Tongue (tissue), 2 donors: Measurements from ENCODE around the gene KRTAP4-2. TPM values are rescaled to one million over a fixed set of nuclear protein-coding genes. Genes with fewer than 3 reads are reported as not detected.
"Not testable (repeated sequence)": the region's sequence is repeated elsewhere in the genome, so short reads cannot be mapped to it uniquely, and the experiment has no call there.

ENCODE experiments used
- DNase-seq: peaks from one replicate; pipeline ENCODE4 v3.0.0-alpha.2; 2015
- total RNA-seq: library from RNA; depleted of rRNA; stranded (reverse); fragments of >200 nt; gene quantifications from one replicate; pipeline ENCODE4 v1.2.3, GENCODE V29; 2014

Gene KRTAP4-2
- total RNA-seq: not detected

DNA sequence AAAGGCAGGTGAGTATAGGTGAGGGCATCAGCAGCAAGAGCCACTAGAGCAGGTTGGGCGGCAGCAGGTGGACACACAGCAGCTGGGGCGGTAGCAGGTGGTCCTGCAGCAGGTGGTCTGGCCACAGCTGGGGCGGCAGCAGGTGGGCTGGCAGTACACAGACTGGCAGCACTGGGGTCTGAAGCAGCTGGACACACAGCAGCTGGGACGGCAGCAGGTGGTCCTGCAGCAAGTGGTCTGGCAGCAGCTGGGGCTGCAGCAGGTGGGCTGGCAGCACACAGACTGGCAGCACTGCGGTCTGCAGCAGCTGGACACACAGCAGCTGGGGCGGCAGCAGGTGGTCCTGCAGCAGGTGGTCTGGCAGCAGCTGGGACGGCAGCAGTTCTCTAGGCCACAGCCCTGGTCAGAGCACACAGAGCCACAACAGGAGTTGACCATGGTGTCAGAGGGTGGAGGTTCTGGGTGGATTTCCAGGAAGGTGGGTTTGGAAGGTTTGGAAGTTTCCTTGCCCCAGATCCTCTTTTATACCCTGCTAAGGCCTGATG lies at the start of gene KRTAP4-2:
Gene KRTAP4-2 (minus strand): TSS at position 495 of the 545 bp plus-strand sequence. CDS start 57 bp downstream, at position 438.
- DNase-seq: no peak

DNA sequence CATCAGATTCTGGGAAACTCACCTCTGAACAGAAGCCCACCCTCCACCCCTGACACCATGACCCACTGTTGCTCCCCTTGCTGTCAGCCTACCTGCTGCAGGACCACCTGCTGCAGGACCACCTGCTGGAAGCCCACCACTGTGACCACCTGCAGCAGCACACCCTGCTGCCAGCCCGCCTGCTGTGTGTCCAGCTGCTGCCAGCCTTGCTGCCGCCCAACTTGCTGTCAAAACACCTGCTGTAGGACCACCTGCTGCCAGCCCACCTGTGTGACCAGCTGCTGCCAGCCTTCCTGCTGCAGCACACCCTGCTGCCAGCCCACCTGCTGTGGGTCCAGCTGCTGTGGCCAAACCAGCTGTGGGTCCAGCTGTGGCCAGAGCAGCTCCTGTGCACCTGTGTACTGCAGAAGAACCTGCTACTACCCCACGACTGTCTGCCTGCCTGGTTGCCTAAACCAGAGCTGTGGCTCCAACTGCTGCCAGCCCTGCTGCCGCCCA lies 48.6 kb upstream of the KRTAP4-2 start, which contains the start of gene KRTAP9-2:
Gene KRTAP9-2 (plus strand): TSS at position 51 of the 498 bp plus-strand sequence. CDS start 7 bp downstream, at position 58.
- DNase-seq: not testable (repeated sequence)

DNA sequence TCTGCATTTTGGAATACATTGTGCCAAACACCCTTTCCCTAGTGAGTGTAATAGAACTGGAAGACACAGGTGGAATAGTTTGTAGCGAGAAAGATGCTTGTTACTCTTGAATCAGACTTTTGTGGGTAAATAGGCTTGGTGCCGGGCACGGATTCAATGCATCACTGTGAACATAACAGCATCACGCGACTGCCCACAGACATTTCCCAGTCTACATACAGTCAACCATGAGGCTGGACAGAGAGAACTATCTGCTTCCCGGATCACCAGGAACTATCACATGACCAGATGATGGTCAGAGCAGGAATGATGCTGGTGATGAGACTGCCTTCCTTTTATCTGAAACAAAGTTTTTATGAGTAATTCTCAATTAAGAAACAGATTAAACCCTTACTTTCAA lies 48.0 kb upstream of the KRTAP4-2 start:
- no peak for DNase-seq

DNA sequence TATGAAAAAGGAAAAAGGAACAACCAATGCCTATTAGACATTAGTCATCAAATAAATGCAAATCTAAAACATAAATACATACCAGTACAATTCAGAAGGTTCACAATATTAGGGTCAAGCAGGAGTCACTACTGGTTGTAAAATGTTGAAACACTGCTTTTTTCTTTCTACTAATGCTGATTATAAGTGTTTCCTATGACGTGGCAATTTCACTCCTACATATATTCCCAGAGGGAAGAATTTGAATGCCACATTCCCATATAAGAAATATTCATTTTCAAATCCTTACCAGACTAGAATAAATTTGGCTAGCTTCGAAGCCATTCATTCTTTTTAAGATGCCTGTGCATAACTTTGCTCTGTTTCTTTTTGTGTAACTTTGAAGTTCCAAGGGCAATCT lies 45.8 kb upstream of the KRTAP4-2 start:
- DNase-seq: no peak

DNA sequence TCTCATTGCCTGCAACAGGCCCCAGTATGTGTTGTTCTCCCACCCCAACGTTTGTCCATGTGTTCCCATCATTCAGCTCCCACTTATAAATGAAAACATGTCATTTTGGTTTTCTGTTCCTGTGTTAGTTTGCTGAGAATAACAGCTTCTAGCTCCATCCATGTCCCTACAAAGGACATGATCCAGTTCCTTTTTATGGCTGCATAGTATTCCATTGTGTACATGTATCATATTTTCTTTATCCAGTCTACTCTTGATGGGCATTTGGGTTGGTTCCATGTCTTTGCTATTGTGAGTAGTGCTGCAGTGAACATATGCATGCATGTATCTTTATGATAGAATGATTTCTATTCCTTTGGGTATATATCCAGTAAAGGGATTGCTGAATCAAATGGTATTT lies 37.7 kb upstream of the KRTAP4-2 start:
- no peak for DNase-seq

DNA sequence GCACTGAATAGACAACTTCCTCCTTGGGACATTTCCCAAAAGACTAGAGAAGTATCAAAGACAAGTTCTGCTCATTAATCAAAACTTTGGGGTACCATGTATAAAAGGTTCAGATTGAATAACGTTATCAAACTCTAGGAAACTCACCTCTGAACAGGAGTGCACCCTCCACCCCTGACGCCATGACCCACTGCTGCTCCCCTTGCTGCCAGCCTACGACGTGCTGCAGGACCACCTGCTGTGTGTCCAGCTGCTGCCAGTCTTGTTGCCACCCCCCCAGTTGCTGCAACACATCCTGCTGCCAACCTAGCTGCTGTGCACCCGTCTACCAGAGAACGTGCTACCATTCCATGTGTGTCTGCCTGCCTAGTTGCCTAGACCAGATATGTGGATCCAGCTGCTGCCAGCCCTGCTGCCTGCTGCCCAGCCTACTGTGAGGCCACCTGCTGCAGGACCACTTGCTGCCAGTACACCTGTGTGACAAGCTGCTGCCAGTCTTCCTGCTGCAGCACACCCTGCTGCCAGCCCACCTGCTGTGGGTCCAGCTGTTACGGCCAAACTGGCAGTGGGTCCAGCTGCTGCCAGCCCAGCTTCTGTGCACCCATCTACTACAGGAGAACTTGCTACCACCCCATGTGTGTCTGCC lies 34.6 kb upstream of the KRTAP4-2 start:
- DNase-seq: peak; percentile 23

DNA sequence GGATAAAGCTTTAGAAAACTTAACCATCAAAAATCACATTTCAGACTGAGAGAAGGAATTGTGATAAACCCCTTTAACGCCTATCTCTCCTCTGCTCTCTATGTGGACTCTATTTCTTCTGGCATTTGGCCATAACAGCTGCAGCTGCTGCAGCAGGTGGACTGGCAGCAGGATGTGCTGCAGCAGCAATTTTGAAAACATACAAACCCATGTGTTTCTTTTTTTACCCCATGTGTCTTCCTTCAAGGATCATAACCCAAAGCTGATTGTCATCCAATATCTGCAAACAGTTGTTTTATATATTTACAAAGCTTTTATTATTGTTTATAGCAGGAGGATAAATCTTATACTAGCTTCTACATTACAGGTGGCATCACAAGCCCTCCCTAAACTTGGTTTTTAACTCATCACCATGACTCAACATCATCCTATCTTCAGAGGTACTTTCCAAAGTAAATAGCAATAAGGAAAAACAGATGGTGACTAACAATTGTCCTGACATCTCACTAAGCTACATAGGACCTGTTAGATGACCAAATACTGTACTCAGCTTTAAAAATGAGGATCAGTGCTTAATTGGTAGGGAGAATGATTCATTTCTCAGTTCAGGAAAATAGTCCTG lies 33.9 kb upstream of the KRTAP4-2 start:
- peak; percentile 58 for DNase-seq

DNA sequence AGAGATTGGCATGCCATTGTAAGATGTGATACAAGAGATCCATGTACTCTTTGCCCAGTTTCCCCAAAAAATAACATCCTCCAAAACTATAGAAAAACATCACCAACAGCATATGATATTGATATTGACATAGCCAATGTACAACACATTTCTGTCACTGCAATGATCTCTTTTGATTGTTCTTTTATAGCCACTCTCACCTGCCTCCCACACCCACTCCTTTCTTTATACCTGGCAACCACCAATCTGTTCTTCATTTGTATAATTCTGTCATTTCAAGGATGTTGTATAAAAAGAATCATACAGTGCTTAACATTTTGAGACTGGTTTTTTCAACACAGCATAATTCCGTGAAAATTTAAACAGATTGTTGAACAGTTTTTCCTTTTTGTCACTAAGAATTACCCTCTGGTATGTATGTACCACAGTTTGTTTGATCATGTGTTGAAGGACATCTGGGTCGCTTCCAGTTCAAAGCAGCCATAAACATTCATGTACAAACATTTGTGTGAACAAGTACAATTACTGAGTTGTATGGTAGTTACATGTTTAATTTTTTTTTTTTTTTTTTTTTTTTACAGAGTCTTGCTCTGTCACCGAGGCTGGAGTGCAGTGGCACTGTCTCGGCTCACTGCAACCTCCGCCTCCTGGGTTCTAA lies 21.5 kb upstream of the KRTAP4-2 start:
- peak; percentile 7 for DNase-seq

DNA sequence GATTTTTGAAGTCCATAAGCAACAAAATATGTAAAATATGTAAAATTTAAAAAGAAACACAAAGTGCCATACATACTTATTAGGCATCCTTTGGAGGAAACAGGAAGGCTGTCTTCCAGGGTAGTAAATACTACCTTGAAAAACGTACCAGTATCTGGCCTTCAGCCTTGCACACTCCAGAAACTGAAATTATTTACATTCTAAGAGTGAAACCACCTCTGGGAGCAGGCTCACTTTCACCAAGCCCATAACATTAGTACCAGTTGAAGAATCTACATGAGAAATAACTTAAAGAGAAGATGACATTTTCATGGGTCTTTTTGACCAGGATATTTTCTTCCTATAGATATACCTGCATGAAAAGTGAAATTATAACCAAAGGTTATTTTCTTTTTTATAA lies 18.0 kb upstream of the KRTAP4-2 start:
- no peak for DNase-seq

DNA sequence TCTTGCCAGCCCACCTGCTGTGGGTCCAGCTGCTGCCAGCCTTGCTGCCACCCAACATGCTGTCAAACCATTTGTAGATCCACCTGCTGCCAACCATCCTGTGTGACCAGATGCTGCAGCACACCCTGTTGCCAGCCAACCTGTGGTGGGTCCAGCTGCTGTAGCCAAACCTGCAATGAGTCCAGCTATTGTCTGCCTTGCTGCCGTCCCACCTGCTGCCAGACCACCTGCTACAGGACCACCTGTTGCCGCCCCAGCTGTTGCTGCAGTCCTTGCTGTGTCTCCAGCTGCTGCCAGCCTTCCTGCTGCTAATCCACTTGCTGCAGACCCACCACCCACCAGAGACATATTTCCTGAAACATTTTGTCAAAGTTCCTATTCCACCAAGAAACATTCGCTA lies 12.3 kb upstream of the KRTAP4-2 start:
- no peak for DNase-seq

DNA sequence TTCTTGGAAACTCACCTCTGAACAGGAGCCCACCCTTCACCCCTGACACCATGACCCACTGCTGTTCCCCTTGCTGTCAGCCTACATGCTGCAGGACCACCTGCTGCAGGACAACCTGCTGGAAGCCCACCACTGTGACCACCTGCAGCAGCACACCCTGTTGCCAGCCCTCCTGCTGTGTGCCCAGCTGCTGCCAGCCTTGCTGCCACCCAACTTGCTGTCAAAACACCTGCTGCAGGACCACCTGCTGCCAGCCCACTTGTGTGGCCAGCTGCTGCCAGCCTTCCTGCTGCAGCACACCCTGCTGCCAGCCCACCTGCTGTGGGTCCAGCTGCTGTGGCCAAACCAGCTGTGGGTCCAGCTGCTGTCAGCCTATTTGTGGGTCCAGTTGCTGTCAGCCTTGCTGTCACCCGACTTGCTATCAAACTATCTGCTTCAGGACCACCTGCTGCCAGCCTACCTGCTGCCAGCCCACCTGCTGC lies 11.9 kb upstream of the KRTAP4-2 start, which contains the start of gene KRTAP9-1:
Gene KRTAP9-1 (plus strand): TSS at position 51 of the 482 bp plus-strand sequence. CDS start 0 bp downstream, at position 51.
- DNase-seq: not testable (repeated sequence)

DNA sequence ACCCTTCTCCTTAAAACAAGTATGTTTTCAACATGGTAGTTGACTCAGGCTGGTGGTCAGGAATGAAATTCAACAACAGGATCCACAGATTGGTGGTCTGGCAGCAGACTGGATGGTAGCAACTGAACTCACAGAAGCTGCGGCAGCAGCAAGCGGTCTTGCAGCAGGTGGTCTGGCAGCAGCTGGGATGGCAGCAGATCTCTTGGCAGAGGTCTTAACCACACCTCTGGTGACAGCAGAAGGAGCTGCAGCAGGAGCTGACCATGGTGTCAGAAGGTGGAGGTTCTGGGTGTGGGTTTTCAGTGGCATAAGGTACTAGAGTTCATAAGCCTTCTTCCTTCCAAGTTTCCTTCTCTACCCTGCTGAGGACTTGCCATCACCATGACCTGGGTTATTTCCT lies 8.9 kb upstream of the KRTAP4-2 start:
- peak; percentile 34 for DNase-seq

DNA sequence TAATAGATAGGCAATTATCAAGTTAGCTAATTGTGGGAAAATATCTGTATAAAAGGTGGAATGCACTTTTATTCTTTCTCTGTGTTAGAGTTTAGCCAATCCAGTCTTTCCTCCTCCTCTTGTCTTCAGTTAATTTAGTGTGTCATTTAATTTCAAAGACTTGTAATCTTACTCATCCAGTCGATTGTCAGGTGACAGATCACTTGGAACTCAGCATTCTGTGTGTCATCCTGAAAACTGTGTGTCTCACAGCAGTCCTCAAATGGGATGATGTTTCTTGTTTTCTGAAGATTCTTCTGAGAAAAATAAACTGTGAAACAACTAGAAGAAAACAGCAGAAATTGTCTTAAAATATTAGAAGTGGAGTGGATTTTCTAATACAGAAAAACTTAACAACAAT lies 7.0 kb upstream of the KRTAP4-2 start:
- DNase-seq: no peak

DNA sequence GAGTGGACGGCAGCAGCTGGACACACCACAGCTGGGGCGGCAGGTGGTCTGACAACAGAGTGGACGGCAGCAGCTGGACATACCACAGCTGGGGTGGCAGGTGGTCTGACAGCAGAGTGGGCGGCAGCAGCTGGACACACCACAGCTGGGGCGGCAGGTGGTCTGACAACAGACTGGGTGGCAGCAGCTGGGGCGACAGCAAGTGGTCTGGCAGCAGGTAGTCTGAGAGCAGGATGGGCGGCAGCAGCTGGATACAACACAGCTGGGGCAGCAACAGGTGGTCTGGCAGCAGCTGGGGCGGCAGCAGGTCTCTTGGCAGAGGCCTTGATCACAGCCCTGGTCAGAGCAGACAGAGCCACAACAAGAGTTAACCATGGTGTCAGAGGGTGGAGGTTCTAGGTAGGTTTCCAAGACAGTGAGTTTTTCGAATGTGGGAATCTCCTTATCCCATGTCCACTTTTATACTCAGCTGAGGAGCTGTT lies 6.5 kb upstream of the KRTAP4-2 start, which contains the start of gene KRTAP4-1:
Gene KRTAP4-1 (minus strand): TSS at position 432 of the 482 bp plus-strand sequence. CDS start 57 bp downstream, at position 375.
- no peak for DNase-seq

DNA sequence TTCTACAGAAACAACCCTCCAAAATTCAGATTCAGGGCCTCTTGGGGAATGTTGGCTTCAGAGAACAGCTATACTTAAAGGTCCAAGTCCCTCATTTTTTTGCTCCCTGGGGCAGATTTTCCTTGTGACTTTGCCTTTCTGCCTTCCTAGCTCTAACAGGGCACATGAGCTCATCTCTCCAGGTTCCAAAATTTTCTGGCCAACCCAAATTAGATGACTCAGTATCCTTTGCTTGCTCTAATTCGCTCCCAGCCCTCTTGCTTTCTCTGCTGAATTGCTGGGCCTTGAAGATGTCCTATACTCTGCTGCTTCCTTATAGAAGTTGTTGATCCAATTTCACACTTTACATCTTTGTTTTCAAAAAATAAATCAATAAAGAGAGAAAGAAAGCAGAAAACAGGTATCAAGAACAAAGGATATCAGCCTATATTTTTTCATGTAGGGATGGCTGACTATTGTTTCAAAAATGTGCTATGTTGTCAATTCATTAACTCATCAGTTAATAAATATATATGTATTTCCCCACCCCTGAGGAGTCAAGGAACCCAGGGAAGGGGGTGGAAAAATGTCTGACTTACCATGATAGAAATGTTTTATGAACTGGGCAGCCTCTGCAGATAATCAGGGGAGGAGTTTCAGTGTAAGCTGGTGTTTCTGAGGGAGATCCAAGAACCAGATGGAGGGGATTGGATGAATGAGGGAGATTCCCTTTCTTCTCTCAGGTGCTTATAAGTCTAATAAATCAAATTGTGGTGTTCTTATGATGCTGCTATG lies 1.0 kb upstream of the KRTAP4-2 start:
- DNase-seq: no peak

DNA sequence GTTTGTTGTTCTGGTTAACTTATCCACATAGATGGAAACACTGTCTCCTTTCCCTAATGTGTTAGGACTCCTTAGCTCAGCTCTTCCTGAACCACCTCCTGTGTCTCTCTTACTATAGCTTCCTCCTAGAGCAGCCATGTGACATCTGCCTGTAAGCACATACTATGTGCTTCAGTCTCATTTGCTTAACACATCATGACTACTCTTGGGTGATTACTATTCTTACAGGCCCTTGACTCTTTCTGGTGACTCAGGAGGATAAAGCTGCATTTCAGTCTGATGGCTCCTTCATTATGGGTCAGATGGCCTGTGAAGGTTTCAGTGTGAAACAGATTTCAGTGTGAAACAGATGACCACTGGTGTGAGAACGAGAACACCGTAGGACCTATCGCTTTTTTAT lies 320 bp upstream of the KRTAP4-2 start:
- no peak for DNase-seq

DNA sequence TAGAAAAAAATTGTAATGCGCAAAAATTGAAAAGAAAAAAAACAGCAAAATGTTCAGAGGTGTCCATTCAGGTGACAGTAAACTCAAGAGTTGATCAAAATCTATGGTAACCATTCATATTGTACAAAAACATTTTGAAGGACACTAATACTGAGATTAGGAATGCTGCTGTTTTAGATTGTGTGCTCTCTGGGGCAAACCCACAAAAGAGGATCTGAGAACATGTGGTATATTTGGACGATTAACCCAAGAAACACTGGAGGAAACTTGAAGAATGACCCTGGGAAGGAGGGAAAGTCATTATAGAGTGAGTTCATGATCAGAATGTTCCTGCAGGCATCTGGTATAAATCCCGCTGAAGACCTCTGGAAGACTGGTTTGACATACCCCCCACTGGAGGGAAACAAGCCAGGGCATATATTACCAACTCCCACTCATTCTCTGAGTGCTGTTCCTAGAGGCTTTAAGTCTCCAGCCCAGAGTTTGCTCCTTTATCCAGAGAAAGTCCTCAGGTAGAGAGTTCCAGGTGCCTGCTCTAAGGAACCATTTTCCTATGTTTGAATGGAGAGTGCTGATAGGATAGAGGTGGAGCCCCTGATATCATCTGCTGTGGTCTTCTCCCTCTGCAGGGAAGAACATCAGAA lies 1.2 kb downstream of the KRTAP4-2 start:
- DNase-seq: no peak

DNA sequence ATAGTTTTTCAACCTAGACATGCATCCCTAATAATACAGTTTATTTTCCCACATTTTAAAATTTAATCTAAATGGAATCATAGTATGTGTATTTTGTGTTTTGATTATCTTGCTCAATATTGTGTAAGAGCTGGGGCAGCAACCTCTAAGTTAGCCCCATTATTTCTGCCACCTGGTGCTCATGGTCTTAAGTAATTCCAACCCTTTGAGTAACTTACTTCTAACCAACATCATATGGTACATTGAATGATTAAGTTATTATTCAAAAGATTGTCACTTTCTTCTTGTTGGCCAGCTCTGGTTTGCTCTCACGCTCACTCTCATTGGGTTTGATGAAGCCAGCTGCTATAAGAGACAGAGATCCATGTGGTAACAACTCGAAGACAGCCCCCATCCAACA lies 6.1 kb downstream of the KRTAP4-2 start:
- DNase-seq: no peak

DNA sequence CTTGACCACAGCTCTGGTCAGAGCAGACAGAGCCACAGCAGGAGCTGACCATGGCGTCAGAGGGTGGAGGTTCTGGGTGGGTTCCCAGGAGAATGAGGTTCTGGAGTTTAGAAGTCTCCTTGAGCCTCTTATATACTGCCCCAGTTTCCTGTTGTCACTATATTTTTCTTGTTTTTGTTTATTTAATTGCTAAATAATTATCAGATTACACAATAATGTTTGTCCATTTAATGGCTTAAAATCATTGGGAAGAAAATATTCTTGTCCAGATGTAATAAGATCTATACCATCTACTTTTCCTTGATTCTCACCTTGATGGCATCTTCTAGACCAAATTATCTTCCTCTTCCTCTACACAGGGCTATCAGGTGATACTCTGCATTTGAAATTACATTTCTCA lies 9.9 kb downstream of the KRTAP4-2 start, which contains the start of gene KRTAP4-3:
Gene KRTAP4-3 (minus strand): TSS at position 101 of the 400 bp plus-strand sequence. CDS start 49 bp downstream, at position 52.
- DNase-seq: no peak

DNA sequence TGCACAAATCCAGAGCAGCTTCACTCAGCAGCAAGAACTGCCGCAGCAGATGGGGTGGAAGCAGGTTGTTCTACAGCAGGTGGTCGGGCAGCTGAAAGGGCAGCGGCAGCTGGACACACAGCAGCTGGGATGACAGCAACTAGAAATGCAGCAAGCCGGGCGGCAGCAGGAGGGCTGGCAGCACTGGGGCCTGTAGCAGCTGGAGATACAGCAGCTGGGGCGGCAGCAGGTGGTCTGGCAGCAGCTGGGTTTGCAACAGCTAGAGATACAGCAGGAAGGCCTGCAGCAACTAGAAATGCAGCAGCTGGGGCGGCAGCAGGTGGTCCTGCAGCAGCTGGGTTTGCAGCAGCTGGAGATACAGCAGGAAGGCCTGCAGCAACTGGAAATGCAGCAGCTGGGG lies 10.5 kb downstream of the KRTAP4-2 start:
- no peak for DNase-seq

DNA sequence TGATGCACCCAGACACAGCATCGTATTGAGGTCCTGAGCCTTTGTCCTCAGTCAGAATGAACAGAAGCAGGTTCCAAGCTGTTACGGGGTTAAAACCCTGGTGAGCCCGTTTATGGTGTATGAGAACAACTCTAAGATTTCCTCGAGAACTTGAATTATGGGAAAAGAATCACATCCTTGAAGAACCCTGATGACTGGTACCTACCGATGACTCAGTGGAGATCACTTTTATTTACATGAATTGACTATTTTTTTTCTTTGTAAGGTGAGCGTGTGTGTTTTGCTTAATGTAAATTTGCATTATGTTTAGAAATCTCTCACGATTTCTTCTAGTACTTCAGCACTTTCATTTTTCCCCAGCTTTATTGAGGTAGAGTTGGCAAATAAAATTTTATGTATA lies 14.2 kb downstream of the KRTAP4-2 start:
- DNase-seq: no peak
